ENCODE results near the gene KRTAP10-7.

DNA sequence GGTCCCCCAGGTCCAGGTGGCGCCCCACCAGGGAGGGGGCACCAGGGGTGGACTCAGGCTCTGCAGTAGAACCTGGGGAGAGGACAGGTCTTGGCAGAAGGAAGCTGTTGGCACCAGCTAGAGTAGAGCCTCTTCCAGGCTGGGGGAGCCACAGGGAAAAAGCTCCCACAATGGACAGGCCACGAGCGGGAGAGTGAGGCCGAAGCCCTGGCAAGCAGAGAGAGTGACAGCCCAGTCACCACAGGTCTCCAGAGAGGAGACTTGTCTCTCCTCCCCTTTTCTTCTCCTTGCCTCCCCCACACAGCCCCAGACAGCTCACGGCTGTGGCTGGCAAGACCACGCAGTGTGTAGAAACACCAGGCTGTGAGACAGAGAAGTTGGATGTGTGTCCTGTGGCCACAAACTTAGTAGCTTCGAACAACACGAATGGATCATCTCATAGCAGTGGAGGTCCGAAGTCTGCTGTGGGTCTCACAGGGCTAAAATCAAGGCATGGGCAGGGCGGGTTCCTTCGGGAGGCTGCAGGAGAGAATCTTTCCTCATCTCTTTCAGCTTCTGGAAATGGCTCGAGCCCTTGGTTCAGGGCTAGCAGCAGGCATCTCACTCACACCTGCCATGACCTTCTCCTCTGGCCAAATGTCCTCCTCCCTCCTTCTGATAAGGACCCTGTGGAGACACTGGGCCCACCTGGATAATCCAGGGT lies 50.7 kb downstream of the KRTAP10-7 start:
- TF ChIP-seq, protein P1, sequence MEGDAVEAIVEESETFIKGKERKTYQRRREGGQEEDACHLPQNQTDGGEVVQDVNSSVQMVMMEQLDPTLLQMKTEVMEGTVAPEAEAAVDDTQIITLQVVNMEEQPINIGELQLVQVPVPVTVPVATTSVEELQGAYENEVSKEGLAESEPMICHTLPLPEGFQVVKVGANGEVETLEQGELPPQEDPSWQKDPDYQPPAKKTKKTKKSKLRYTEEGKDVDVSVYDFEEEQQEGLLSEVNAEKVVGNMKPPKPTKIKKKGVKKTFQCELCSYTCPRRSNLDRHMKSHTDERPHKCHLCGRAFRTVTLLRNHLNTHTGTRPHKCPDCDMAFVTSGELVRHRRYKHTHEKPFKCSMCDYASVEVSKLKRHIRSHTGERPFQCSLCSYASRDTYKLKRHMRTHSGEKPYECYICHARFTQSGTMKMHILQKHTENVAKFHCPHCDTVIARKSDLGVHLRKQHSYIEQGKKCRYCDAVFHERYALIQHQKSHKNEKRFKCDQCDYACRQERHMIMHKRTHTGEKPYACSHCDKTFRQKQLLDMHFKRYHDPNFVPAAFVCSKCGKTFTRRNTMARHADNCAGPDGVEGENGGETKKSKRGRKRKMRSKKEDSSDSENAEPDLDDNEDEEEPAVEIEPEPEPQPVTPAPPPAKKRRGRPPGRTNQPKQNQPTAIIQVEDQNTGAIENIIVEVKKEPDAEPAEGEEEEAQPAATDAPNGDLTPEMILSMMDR (conservative IDR thresholded peaks at IDR 0.05; ENCODE audit: low read length) = no peak
- TF ChIP-seq EZH2phosphoT487 (IDR thresholded peaks at IDR 0.05; ENCODE audit: borderline replicate concordance) = no peak

Measured in Loucy (cell line).